Chondrocyte (in vitro differentiated cells): ENCODE data around the gene SCMH1. TPM values are rescaled to one million over a fixed set of nuclear protein-coding genes. Genes with fewer than 3 reads are reported as not detected.

Experiments used
- DNase-seq: peaks from one replicate; pipeline ENCODE4 v3.0.0; 2021; ENCODE audit warnings: mixed read lengths, low spot score
- H3K27ac Mint-ChIP-seq: one replicate; pipeline ENCODE4 v1.8.0; 2021; ENCODE audit warnings: mild to moderate bottlenecking, moderate library complexity, mixed read lengths; ENCODE audit not compliant: unreplicated experiment
- H3K27me3 Mint-ChIP-seq: 2 replicates; pipeline ENCODE4 v1.8.0; 2021; ENCODE audit warnings: low read depth, mixed read lengths
- H3K36me3 Mint-ChIP-seq: 2 replicates; pipeline ENCODE4 v1.8.0; 2021; ENCODE audit warnings: low read depth, mixed read lengths
- H3K4me1 Mint-ChIP-seq: 2 replicates; pipeline ENCODE4 v1.8.0; 2021; ENCODE audit warnings: low read depth, mild to moderate bottlenecking, mixed read lengths
- H3K4me3 Mint-ChIP-seq: one replicate; pipeline ENCODE4 v1.8.0; 2021; ENCODE audit warnings: mild to moderate bottlenecking, moderate library complexity, mixed read lengths; ENCODE audit not compliant: unreplicated experiment
- H3K9me3 Mint-ChIP-seq: 2 replicates; pipeline ENCODE4 v1.8.0; 2021; ENCODE audit warnings: low read depth, mixed read lengths
- total RNA-seq: library from RNA; stranded (reverse); gene quantifications from 3 replicates; pipeline ENCODE4 v1.2.1, GENCODE V29; 2021
- TF ChIP-seq, protein P1 (sequence below): fragments of 200-600 bp; sonication (generic); IDR thresholded peaks from 2 replicates; pipeline ENCODE4 v1.5.0; 2021; ENCODE audit warnings: antibody characterized with exemption, mild to moderate bottlenecking, moderate library complexity

Gene SCMH1
- total RNA-seq, 1 donor from 2014 or later = 29.5 TPM

DNA sequence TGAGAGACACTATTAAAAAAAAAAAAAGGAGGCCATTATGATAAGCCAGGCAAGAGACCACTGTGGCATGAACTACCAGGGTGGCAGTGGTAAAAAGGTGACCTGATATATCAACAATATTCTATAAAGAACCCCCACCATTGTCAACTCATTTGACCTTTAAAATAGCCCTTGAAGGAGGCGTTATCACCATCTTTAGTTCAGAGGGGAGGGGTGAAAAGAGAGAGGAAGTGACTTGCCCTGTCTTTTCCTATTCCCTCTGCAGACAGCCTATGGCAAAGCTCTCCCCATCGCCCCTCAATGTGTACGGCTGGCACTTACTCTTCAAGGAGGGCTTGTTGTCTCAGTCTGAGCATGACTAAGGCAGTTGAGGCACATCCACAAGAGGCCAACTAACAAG is 208.8 kb downstream of the SCMH1 start:
- DNase-seq = no peak
- TF ChIP-seq, protein P1, sequence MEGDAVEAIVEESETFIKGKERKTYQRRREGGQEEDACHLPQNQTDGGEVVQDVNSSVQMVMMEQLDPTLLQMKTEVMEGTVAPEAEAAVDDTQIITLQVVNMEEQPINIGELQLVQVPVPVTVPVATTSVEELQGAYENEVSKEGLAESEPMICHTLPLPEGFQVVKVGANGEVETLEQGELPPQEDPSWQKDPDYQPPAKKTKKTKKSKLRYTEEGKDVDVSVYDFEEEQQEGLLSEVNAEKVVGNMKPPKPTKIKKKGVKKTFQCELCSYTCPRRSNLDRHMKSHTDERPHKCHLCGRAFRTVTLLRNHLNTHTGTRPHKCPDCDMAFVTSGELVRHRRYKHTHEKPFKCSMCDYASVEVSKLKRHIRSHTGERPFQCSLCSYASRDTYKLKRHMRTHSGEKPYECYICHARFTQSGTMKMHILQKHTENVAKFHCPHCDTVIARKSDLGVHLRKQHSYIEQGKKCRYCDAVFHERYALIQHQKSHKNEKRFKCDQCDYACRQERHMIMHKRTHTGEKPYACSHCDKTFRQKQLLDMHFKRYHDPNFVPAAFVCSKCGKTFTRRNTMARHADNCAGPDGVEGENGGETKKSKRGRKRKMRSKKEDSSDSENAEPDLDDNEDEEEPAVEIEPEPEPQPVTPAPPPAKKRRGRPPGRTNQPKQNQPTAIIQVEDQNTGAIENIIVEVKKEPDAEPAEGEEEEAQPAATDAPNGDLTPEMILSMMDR = no peak
- peaks cover 25% of the 10 kb centered on the region for H3K36me3 Mint-ChIP-seq
- no peaks in the 10 kb centered on the region for H3K9me3 Mint-ChIP-seq
- H3K4me1 Mint-ChIP-seq = no peaks in the 10 kb centered on the region
- no peaks in the 10 kb centered on the region for H3K27me3 Mint-ChIP-seq
- no peak overlapping the region for H3K27ac Mint-ChIP-seq
- no peak overlapping the region for H3K4me3 Mint-ChIP-seq

- H3K36me3 Mint-ChIP-seq = peaks cover 26% of the 10 kb centered on the region
- H3K4me1 Mint-ChIP-seq = no peaks in the 10 kb centered on the region
- H3K27me3 Mint-ChIP-seq = no peaks in the 10 kb centered on the region
- no peak for DNase-seq
- TF ChIP-seq, protein P1 = no peak
- no peak overlapping the region for H3K4me3 Mint-ChIP-seq
- no peaks in the 10 kb centered on the region for H3K9me3 Mint-ChIP-seq
- H3K27ac Mint-ChIP-seq = no peak overlapping the region
These were observed 210.0 kb downstream of the SCMH1 start for GRCh38 chr1:41032147-41032546.

DNA sequence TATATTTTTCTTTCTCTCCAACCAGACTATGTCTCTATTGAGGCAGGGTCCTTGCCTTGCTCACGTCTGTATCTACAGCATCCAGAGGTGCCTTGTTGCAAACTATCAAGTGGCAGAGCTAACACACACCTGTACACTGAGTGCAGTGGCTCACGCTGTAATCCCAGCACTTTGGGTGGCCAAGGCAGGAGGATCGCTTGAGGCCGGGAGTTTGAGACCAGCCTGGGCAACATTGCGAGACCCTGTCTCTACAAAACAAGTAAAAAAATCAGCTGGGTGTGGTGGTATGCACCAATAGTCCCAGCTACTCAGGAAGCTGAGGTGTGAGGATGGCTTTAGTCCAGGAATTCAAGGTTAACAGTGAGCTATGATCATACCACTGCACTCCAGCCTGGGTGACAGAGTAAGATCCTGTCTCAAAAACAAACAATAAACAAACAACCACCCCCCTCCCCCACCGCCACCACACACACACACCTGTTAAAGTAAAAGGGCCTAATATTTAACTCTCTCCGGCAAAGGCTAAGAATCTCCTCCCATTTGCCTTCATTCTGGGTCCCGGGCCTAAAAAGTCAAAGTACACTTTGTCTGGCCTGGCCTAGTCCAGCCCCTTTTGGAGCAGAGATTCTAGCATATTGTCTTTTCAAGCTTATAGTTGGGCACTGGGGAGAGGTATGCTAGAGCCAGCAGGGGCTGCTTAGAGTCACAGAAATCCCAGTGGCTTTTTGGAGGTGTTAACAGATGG is 211.1 kb downstream of the SCMH1 start:
- no peaks in the 10 kb centered on the region for H3K4me1 Mint-ChIP-seq
- TF ChIP-seq, protein P1 = no peak
- peaks cover 27% of the 10 kb centered on the region for H3K36me3 Mint-ChIP-seq
- H3K4me3 Mint-ChIP-seq = no peak overlapping the region
- no peaks in the 10 kb centered on the region for H3K9me3 Mint-ChIP-seq
- peak overlapping the region; percentile 64 for H3K27ac Mint-ChIP-seq
- no peak for DNase-seq
- no peaks in the 10 kb centered on the region for H3K27me3 Mint-ChIP-seq

DNA sequence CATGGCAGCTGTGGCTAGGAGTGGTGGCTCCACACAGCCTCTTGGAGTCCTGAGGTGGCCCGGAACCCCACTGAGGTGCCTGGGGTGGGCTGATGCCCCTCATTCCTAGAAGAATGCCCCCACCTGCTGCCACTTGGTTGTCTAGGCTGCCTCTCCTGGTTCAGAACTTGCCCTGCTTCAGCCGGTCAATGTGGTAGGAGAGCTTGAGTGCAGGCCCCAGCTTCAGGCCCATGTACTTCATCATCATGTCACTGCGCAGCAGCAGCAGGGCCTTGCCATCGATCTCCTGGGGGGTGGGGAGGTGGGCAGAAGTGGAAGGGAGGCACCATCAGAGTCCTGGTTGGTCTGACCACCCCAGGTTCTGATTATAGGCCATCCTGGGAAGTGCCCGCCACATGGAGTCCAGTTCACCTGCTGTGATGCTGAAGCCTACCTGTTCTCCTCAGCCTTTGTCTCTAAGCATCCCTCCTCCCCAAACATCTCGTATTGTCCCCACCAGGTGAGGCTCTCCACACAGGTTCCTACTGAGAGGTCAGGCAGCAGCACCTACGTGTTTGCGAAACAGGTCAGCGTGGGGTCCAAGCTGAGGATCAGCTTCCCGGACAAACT is 214.0 kb downstream of the SCMH1 start:
- Mint-ChIP-seq H3K27me3 (no peaks in the 10 kb centered on the region), H3K27ac (peak overlapping the region; percentile 36), H3K9me3 (no peaks in the 10 kb centered on the region), H3K4me3 (no peak overlapping the region), H3K4me1 (peaks cover 5% of the 10 kb centered on the region), H3K36me3 (peaks cover 23% of the 10 kb centered on the region)
- DNase-seq = no peak
- TF ChIP-seq, protein P1 = no peak

- Mint-ChIP-seq H3K36me3 (peaks cover 17% of the 10 kb centered on the region), H3K4me3 (no peak overlapping the region)
These were observed 215.9 kb downstream of the SCMH1 start for GRCh38 chr1:41025979-41026819.

More at GRCh38 chr1:41025979-41026819, 215.9 kb downstream of the SCMH1 start:
- Mint-ChIP-seq H3K4me1 (peaks cover 5% of the 10 kb centered on the region), H3K27me3 (no peaks in the 10 kb centered on the region), H3K9me3 (no peaks in the 10 kb centered on the region), H3K27ac (no peak overlapping the region)
- DNase-seq = no peak
- TF ChIP-seq, protein P1 = no peak
